T-helper 2 cell treated with Interferon-gamma antibody and Interleukin-4, amounts not matched to agents 5 μg/mL and 100 μg/mL, for 36 hours (primary cell): ENCODE results near the gene NINL.
A peak's percentile ranks its signal among the peaks of the same experiment; 100 is the strongest.
"Not testable (repeated sequence)": the region's sequence is repeated elsewhere in the genome, so short reads cannot be mapped to it uniquely, and the experiment has no call there.

Experiments used
- DNase-seq: peaks from one replicate; pipeline ENCODE4 v3.0.0; 2021; ENCODE audit warnings: low spot score
- H3K27ac Mint-ChIP-seq: one replicate; pipeline ENCODE4 v1.8.0; 2021; ENCODE audit warnings: mild to moderate bottlenecking, mixed read lengths
- H3K27me3 Mint-ChIP-seq: one replicate; pipeline ENCODE4 v1.8.0; 2021; ENCODE audit warnings: low read depth, mixed read lengths
- H3K36me3 Mint-ChIP-seq: one replicate; pipeline ENCODE4 v1.8.0; 2021; ENCODE audit warnings: low read depth, mixed read lengths
- H3K4me1 Mint-ChIP-seq: one replicate; pipeline ENCODE4 v1.8.0; 2021; ENCODE audit warnings: low read depth, mixed read lengths
- H3K4me3 Mint-ChIP-seq: one replicate; pipeline ENCODE4 v1.8.0; 2022; ENCODE audit warnings: mild to moderate bottlenecking, moderate library complexity, mixed read lengths
- H3K9me3 Mint-ChIP-seq: one replicate; pipeline ENCODE4 v1.8.0; 2021; ENCODE audit warnings: mixed read lengths

The NINL gene

DNA sequence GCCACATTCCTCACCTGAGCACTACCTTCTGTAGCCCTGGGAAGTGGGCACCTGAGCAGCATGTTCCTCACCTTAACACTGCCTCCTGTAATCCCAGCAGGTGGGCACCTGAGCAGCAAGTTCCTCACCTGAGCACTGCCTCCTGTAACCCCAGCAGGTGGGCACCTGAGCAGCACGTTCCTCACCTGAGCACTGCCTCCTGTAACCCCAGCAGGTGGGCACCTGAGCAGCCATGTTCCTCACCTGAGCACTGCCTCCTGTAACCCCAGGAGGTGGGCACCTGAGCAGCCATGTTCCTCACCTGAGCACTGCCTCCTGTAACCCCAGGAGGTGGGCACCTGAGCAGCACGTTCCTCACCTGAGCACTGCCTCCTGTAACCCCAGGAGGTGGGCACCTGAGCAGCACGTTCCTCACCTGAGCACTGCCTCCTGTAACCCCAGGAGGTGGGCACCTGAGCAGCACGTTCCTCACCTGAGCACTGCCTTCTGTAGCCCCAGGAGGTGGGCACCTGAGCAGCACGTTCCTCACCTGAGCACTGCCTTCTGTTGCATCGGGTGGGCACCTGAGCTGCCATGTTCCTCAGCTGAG lies 82.2 kb downstream of the NINL start:
- not testable (repeated sequence) for H3K4me1 Mint-ChIP-seq, H3K4me3 Mint-ChIP-seq, H3K27ac Mint-ChIP-seq, H3K27me3 Mint-ChIP-seq, DNase-seq, H3K36me3 Mint-ChIP-seq, H3K9me3 Mint-ChIP-seq

DNA sequence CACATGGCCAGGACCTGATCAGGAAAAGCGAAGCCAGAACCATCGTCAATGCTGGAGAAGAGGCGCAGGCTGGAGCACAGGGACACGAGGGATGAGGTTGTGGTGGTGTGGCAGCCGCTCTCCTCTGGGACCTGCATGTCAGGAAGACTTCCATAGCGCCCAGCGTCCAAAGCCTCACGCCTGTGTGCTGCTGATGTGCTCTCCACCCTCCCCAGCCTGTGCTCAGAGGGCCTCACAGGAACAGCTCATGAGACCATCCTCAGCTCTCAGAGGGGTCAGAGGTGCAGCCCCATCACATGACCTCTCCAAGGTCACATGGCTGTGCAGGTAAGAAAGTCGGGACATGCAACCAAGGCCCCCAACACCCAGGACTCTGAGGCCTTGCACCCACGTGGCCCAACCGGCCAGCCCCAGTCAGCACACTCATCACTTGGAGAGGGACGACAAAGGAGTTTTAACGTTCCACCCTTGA lies 84.4 kb downstream of the NINL start:
- no peak for DNase-seq
- Mint-ChIP-seq H3K4me1 (no peaks in the 10 kb centered on the region), H3K9me3 (no peaks in the 10 kb centered on the region), H3K27me3 (no peaks in the 10 kb centered on the region), H3K27ac (no peak overlapping the region), H3K36me3 (no peaks in the 10 kb centered on the region), H3K4me3 (no peak overlapping the region)

DNA sequence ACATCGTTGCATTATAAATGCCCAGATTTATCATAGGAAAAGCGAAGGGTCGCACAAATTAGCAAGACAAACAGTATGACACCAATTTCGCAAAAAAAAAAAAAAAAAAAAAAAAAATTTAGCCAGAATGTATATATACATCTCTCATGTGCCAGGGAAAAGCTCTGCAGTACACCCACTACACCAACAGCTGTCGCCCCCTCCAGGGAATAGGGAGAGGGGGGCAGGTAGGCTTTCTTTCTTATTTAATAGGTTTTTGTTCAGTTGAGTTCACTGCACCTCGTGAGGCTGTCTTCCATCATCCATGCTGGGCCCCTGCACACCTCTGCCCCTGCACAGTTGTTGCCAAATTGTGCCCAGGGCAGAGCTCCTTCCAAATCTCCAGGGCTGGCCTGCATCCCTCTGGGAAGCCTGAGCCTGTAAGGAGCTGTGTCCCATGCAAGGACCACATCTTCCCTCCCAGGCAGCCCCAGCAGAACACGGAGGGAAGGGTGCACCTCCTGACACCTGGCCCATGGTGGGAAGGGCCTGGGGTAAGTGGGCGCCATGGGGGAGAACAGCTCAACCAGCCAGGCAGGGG lies 85.4 kb downstream of the NINL start:
- DNase-seq = no peak
- Mint-ChIP-seq H3K36me3 (no peaks in the 10 kb centered on the region), H3K4me3 (no peak overlapping the region), H3K27me3 (no peaks in the 10 kb centered on the region), H3K9me3 (no peaks in the 10 kb centered on the region), H3K27ac (no peak overlapping the region), H3K4me1 (no peaks in the 10 kb centered on the region)

DNA sequence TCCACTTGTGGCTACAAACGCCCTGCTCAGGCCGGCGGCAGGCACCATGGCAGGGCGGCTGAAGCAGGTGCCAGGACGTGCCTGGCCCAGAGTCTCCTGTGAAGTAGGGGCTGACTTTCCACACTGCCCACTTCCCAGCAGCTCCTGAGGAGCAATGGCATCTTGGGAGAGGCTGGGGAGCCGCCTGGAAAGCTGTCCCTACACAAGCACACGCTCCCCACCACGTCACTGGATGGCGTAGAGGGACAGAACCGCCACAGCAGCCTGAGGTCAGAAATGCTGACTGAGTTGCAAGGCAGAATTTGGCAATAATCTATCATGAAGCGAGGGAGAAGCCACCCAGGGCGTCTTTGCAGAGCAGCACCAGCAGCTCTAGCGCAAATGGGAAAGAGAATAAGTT lies 86.3 kb downstream of the NINL start:
- H3K4me1 Mint-ChIP-seq = no peaks in the 10 kb centered on the region
- DNase-seq = no peak
- H3K27ac Mint-ChIP-seq = no peak overlapping the region
- H3K4me3 Mint-ChIP-seq = no peak overlapping the region
- no peaks in the 10 kb centered on the region for H3K27me3 Mint-ChIP-seq
- H3K36me3 Mint-ChIP-seq = no peaks in the 10 kb centered on the region
- H3K9me3 Mint-ChIP-seq = no peaks in the 10 kb centered on the region

DNA sequence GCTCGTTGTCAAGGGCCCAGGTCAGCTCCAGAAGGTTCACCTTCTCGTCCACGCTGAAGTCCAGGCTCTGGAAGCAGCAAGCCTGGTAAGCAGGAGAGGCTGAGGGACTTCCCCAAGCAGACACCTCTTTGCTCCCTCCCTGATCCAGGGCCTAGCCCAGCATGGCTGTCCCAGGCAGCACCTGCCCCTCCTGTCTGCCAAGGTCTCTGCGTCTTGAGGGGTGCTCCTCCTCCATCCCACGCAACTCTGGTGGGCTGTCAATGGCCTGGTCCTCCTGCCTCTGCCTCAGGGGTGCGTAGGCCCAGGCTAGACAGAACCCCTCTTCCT lies 87.1 kb downstream of the NINL start:
- H3K36me3 Mint-ChIP-seq = no peaks in the 10 kb centered on the region
- no peaks in the 10 kb centered on the region for H3K27me3 Mint-ChIP-seq
- H3K4me1 Mint-ChIP-seq = no peaks in the 10 kb centered on the region
- DNase-seq = no peak
- no peaks in the 10 kb centered on the region for H3K9me3 Mint-ChIP-seq
- no peak overlapping the region for H3K27ac Mint-ChIP-seq
- no peak overlapping the region for H3K4me3 Mint-ChIP-seq

DNA sequence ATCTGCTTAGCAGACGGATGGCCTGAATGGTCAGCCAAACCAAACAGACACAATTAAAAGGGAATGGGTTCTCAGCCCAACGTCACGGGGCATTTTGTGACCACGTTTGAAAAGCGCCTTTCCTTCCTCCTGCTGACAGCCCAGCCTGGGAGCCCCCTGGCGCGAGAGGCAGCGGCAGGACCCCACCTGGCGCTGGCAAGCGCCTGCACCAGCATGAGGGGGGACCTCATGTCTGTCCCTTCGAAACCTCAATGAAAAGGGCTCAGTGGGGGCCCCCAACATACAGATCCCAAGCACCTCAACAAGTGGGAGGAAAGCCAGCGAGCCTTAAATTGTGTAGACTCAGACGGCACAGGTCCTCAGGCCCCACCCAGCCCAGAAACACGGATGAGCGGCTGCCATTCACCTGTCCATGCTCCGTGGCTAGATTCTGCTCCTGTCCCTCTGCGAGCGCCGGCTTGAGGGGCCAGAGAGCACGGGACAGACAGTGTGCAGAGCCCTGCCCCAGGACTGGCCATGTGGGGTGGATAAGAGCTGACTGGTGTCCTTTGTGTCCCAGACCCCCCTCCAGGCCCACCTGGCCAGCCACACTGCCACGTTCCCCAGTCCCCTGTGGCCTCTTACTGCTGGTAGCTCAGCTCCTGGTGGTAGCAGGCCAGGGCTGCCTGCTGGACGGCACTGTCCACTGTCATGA lies 87.6 kb downstream of the NINL start:
- Mint-ChIP-seq H3K4me3 (no peak overlapping the region), H3K27ac (no peak overlapping the region), H3K36me3 (no peaks in the 10 kb centered on the region), H3K27me3 (no peaks in the 10 kb centered on the region), H3K4me1 (no peaks in the 10 kb centered on the region), H3K9me3 (no peaks in the 10 kb centered on the region)
- no peak for DNase-seq

DNA sequence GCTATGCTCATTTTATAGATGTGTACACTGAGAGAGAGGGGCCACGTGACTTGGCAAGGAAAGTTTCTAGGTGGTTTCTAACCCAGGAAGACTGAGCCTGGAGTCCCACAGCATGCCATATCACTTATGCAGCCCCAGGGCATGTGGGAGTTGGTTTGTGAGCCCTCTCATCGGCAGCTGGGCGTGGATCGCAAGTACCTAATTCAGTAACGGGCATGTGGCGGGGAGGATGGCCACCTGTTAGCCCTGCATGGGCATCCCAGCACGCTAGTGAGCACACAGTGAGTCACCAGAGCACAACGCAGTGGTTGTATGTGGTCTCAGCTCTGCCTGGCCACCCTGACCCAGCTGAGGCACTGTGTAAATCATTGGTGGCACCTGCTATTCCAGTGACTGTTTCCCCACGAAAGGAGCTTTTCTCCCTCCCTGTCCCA lies 88.3 kb downstream of the NINL start:
- Mint-ChIP-seq H3K36me3 (no peaks in the 10 kb centered on the region), H3K4me3 (no peak overlapping the region), H3K27me3 (no peaks in the 10 kb centered on the region), H3K9me3 (no peaks in the 10 kb centered on the region), H3K4me1 (no peaks in the 10 kb centered on the region), H3K27ac (no peak overlapping the region)
- DNase-seq = no peak

DNA sequence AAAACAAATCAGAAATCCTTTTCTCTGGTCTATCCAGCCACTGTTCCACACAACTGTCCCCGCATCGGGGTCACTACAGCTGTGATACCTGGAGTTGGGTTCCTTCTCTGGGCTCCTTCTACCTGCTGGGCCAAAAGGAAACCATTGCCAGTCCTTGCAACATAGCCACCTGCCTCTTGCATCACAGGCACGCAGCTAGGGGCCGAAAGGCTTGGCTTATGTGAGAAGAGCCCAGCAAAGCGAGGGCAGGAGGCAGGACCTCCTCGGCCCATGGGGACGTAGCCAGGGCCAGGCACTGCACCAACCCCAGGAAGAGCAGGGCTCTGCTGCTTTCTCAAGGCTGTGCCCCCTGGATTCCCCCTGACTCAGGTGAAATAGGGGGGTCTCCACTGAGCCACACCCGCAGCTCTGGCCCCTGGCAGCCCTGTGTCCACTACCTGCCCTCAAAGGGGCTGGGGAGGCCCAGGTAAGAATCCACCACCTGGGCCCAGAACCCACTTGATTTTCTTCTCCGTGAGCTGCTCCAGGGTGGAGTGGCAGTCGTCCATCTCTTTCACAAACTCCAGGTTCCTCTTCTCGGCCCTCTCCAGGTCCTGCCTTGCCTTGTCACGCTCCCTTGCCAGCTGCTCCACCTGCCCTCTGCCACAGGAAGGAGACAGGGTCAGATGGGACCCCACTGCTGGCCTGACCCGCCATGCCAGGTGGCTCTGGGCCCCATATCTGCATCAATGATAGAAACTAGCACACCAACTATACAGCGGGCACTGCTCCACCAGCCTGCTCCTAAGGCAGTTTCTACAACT lies 89.0 kb downstream of the NINL start:
- H3K27ac Mint-ChIP-seq = peak overlapping the region; percentile 50
- no peaks in the 10 kb centered on the region for H3K36me3 Mint-ChIP-seq
- H3K27me3 Mint-ChIP-seq = no peaks in the 10 kb centered on the region
- DNase-seq = no peak
- H3K9me3 Mint-ChIP-seq = no peaks in the 10 kb centered on the region
- H3K4me3 Mint-ChIP-seq = no peak overlapping the region
- H3K4me1 Mint-ChIP-seq = no peaks in the 10 kb centered on the region

DNA sequence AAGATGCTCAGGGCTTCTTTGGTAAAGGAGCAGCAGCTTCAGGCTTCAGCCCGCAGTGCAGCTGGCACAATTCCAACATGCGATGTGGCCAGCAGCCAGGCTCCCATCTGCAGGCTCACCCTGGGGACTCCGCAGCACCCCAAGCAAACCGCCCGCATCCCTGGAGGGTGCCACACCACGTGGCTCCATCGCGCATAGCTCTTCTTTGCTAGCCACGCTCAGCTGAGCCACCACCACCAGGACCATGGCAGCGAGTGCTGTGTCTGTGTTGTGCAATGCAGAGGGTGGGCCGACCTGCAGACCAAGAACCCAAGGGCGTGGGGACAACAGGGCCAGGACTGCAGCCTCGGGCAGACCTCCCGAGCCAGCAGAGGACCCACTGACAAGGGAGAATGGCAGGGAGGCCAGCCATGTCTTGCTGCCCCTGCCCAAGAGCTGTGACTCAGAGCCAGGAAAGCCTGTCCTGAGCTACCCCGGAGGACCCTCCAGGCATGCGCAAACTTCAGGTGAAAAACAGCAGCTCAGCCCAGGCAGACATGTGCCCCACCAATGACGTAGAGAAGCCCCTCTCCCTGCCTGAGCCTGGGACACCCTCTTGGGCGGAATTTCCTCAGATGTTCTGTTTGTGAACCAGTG lies 90.0 kb downstream of the NINL start:
- Mint-ChIP-seq H3K36me3 (no peaks in the 10 kb centered on the region), H3K27me3 (no peaks in the 10 kb centered on the region), H3K9me3 (no peaks in the 10 kb centered on the region), H3K4me3 (no peak overlapping the region), H3K4me1 (no peaks in the 10 kb centered on the region), H3K27ac (no peak overlapping the region)
- no peak for DNase-seq

DNA sequence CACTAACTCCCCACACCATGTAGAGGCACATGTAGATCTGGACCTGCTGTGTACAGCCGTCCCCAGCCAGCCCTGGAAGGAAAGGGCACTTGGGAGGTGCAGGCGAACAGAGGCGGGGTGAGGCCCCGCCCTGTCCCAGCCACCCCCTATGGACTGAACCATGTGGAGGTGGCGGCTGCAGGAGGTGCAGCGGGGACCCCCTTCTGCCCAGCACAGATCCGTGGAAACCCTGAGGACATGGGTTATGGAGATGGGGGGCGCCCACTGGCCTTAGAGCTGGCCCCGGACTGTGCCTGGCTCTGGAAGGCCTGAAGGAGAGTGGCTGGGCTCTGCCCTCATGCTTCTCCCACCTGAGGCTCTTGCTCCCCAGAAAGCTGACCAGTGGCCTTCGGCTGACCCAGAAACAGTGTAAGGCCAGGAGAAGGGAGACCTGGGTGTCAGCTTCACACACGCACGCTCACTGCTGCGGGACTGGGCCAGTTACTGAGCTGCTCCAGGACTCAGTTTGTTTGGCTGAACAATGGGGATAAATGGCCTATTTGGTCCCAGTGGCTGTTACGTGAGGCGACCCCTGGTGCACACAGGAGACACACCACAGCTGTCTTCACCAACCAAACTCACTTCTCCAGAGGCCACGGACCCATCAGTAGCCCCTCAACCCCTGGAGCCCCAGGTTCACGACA lies 90.7 kb downstream of the NINL start:
- H3K27me3 Mint-ChIP-seq = no peaks in the 10 kb centered on the region
- H3K36me3 Mint-ChIP-seq = no peaks in the 10 kb centered on the region
- H3K9me3 Mint-ChIP-seq = no peaks in the 10 kb centered on the region
- no peak overlapping the region for H3K4me3 Mint-ChIP-seq
- no peaks in the 10 kb centered on the region for H3K4me1 Mint-ChIP-seq
- H3K27ac Mint-ChIP-seq = no peak overlapping the region
- DNase-seq = no peak

DNA sequence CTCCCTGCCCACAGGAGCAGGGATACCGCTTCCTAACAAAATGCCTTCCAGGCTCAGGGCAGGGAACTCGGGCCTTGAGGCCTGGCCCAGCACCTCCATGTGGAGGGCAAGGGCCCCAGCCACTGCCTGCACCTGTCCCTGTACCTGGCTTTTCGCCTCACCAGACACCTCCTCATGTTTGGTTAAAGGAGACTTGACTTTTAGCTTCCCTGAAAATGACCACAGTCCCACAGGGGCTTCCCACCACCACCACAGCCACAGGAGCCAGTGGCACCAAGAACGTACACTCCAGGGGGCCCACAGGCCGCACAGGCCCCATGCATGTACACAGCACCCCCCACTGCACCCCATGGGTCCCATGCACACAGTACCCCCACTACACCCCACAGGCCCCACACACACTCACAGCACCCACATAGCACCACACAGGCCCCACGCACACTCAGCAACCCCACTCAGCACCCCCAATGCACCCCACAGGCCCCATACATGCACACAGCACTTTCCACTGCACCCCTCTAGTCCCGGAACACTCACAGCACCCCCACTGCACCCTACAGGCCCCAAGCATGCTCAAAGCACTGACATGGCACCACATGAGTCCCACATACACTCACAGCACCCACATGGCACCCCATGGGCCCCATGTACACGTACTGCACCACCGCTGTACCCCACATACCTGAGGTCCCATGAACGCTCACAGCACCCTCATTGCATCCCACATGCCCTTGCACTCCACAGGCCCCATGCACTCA lies 91.4 kb downstream of the NINL start:
- H3K36me3 Mint-ChIP-seq = no peaks in the 10 kb centered on the region
- H3K27me3 Mint-ChIP-seq = no peaks in the 10 kb centered on the region
- H3K27ac Mint-ChIP-seq = no peak overlapping the region
- no peaks in the 10 kb centered on the region for H3K4me1 Mint-ChIP-seq
- H3K9me3 Mint-ChIP-seq = no peaks in the 10 kb centered on the region
- no peak for DNase-seq
- H3K4me3 Mint-ChIP-seq = no peak overlapping the region

DNA sequence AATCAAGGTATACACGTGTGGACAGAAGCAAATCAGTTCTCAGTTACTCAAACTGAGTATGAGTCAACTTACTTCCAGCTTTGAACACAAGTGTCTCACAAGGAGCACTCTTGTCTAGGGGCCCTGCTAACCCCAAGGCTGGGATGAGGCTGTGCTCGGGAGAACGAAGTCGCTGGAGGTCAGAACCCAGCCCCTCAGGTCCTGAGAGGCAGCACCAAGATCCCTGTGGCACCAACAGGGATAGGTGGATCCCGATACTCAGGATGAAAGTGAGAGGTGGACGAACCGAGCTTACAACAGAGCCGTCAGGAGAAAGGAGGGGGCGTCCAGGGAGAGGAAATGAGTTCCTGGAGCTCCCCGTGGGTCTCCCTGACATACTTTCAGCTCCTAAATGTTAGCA lies 92.2 kb downstream of the NINL start:
- H3K4me3 Mint-ChIP-seq = no peak overlapping the region
- H3K4me1 Mint-ChIP-seq = no peaks in the 10 kb centered on the region
- DNase-seq = no peak
- no peak overlapping the region for H3K27ac Mint-ChIP-seq
- H3K9me3 Mint-ChIP-seq = no peaks in the 10 kb centered on the region
- no peaks in the 10 kb centered on the region for H3K27me3 Mint-ChIP-seq
- no peaks in the 10 kb centered on the region for H3K36me3 Mint-ChIP-seq

DNA sequence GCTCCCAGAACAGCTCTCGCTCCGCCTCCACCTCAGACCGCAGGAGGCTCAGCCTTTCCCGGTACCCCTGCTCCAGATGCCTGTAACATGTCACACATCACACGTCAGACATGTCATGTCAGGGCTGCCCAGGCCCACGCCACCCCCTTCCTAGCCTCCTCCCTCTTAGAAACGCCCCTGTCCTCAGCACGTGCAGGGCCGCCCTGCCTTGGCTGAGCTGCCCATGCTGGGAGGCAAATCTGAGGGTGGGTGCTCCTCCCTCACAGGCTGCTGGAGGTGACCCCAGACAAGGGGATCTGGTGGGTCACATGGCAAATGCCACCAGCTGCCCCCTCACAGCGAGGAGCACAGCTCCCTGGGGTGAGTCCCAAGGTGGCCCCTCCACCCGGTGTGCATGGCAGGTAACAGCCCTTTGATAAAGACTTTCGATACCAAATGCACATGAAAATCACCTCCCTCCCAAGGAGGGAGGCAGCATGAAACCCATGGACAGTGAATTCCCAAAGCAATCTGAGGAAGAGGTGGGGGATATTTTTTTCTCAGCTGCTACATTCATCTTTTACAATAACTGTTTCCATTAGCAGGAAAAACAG lies 93.8 kb downstream of the NINL start:
- H3K27ac Mint-ChIP-seq = no peak overlapping the region

More for the DNA sequence above, 93.8 kb downstream of the NINL start:
- Mint-ChIP-seq H3K36me3 (no peaks in the 10 kb centered on the region), H3K4me3 (no peak overlapping the region), H3K27me3 (no peaks in the 10 kb centered on the region), H3K9me3 (no peaks in the 10 kb centered on the region), H3K4me1 (peaks cover under 1% of the 10 kb centered on the region)
- DNase-seq = no peak
